ENCODE results near the gene IRF8. TPM values are rescaled to one million over a fixed set of nuclear protein-coding genes. Genes with fewer than 3 reads are reported as not detected.
"Not testable (repeated sequence)": the region's sequence is repeated elsewhere in the genome, so short reads cannot be mapped to it uniquely, and the experiment has no call there.

Gene IRF8
- total RNA-seq, 1 experiment from 2014 or later = not detected

GRCh38 chr16:85935974-85936760 lies 37.2 kb downstream of the IRF8 start:
- no peak for DNase-seq (ENCODE audit: unreplicated experiment)
- no TSS peak for BruUV-seq (replicated peaks)
- no peak for TF ChIP-seq CTCF (IDR thresholded peaks at IDR 0.05; ENCODE audit: unreplicated experiment)
- peaks cover 90% of the 10 kb centered on the region for H3K27me3 Mint-ChIP-seq (ENCODE audit: insufficient read depth, unreplicated experiment)
- no peaks in the 10 kb centered on the region for H3K36me3 Mint-ChIP-seq (ENCODE audit: insufficient read depth, unreplicated experiment)
- intact Hi-C loops (cut with micrococcal nuclease) = no loop called here
- ChIA-PET POLR2A (no interaction called here), CTCF (interaction anchor here (0.6 to 0.9 kb wide), 2 partner anchors 115 to 216 kb away, joined by 3 to 4 read pairs; no protein-coding TSS in a partner anchor)
- no peaks in the 10 kb centered on the region for H3K4me1 Mint-ChIP-seq (ENCODE audit: insufficient read depth, unreplicated experiment)
- H3K9me3 Mint-ChIP-seq (ENCODE audit: unreplicated experiment) = no peaks in the 10 kb centered on the region
- H3K4me3 Mint-ChIP-seq (ENCODE audit: unreplicated experiment) = no peak overlapping the region
- H3K27ac Mint-ChIP-seq (ENCODE audit: low read depth, unreplicated experiment) = no peak overlapping the region

GRCh38 chr16:85936816-85937215 lies 37.9 kb downstream of the IRF8 start:
- Mint-ChIP-seq H3K9me3 (ENCODE audit: unreplicated experiment) (no peaks in the 10 kb centered on the region), H3K36me3 (ENCODE audit: insufficient read depth, unreplicated experiment) (no peaks in the 10 kb centered on the region), H3K27ac (ENCODE audit: low read depth, unreplicated experiment) (no peak overlapping the region), H3K4me3 (ENCODE audit: unreplicated experiment) (no peak overlapping the region), H3K27me3 (ENCODE audit: insufficient read depth, unreplicated experiment) (peaks cover 96% of the 10 kb centered on the region), H3K4me1 (ENCODE audit: insufficient read depth, unreplicated experiment) (no peaks in the 10 kb centered on the region)
- intact Hi-C loops (cut with micrococcal nuclease) = no loop called here
- ChIA-PET POLR2A (no interaction called here), CTCF (interaction anchor here (0.9 kb wide), 1 partner anchor 116 kb away, joined by 4 read pairs; no protein-coding TSS in a partner anchor)
- no peak for TF ChIP-seq CTCF (IDR thresholded peaks at IDR 0.05; ENCODE audit: unreplicated experiment)
- BruUV-seq (replicated peaks) = no TSS peak
- no peak for DNase-seq (ENCODE audit: unreplicated experiment)

- H3K36me3 Mint-ChIP-seq (ENCODE audit: insufficient read depth, unreplicated experiment) = no peaks in the 10 kb centered on the region
- ChIA-PET CTCF (interaction anchor here (0.6 kb wide), 1 partner anchor 73 kb away, joined by 3 read pairs; no protein-coding TSS in a partner anchor), POLR2A (no interaction called here)
- no peak overlapping the region for H3K4me3 Mint-ChIP-seq (ENCODE audit: unreplicated experiment)
- no TSS peak for BruUV-seq (replicated peaks)
- no peaks in the 10 kb centered on the region for H3K4me1 Mint-ChIP-seq (ENCODE audit: insufficient read depth, unreplicated experiment)
- H3K9me3 Mint-ChIP-seq (ENCODE audit: unreplicated experiment) = no peaks in the 10 kb centered on the region
- peaks cover 96% of the 10 kb centered on the region for H3K27me3 Mint-ChIP-seq (ENCODE audit: insufficient read depth, unreplicated experiment)
- intact Hi-C loops (cut with micrococcal nuclease) = no loop called here
- H3K27ac Mint-ChIP-seq (ENCODE audit: low read depth, unreplicated experiment) = no peak overlapping the region
- TF ChIP-seq CTCF (IDR thresholded peaks at IDR 0.05; ENCODE audit: unreplicated experiment) = no peak
- no peak for DNase-seq (ENCODE audit: unreplicated experiment)
Observed at GRCh38 chr16:85940214-85940613, 41.3 kb downstream of the IRF8 start.

- no peaks in the 10 kb centered on the region for H3K9me3 Mint-ChIP-seq (ENCODE audit: unreplicated experiment)
- TF ChIP-seq CTCF (IDR thresholded peaks at IDR 0.05; ENCODE audit: unreplicated experiment) = no peak
- DNase-seq (ENCODE audit: unreplicated experiment) = no peak
- peaks cover 96% of the 10 kb centered on the region for H3K27me3 Mint-ChIP-seq (ENCODE audit: insufficient read depth, unreplicated experiment)
- no peak overlapping the region for H3K27ac Mint-ChIP-seq (ENCODE audit: low read depth, unreplicated experiment)
- H3K4me1 Mint-ChIP-seq (ENCODE audit: insufficient read depth, unreplicated experiment) = no peaks in the 10 kb centered on the region
- ChIA-PET POLR2A (no interaction called here), CTCF (interaction anchor here (1.3 kb wide), 1 partner anchor 121 kb away, joined by 5 read pairs; no protein-coding TSS in a partner anchor)
- intact Hi-C loops (cut with micrococcal nuclease) = no loop called here
- no peaks in the 10 kb centered on the region for H3K36me3 Mint-ChIP-seq (ENCODE audit: insufficient read depth, unreplicated experiment)
- no peak overlapping the region for H3K4me3 Mint-ChIP-seq (ENCODE audit: unreplicated experiment)
- BruUV-seq (replicated peaks) = no TSS peak
Observed at GRCh38 chr16:85941863-85942644, 43.1 kb downstream of the IRF8 start.

- CTCF ChIA-PET; intact Hi-C loops (cut with micrococcal nuclease); H3K4me3 Mint-ChIP-seq (ENCODE audit: unreplicated experiment); H3K9me3 Mint-ChIP-seq (ENCODE audit: unreplicated experiment); DNase-seq (ENCODE audit: unreplicated experiment); H3K4me1 Mint-ChIP-seq (ENCODE audit: insufficient read depth, unreplicated experiment); POLR2A ChIA-PET; H3K36me3 Mint-ChIP-seq (ENCODE audit: insufficient read depth, unreplicated experiment); H3K27ac Mint-ChIP-seq (ENCODE audit: low read depth, unreplicated experiment); BruUV-seq (replicated peaks): not testable (repeated sequence)
- H3K27me3 Mint-ChIP-seq (ENCODE audit: insufficient read depth, unreplicated experiment) = peaks cover 96% of the 10 kb centered on the region
Observed at GRCh38 chr16:85942659-85943058, 43.7 kb downstream of the IRF8 start.
